ENCODE measurements around the gene ZNF683. TPM values are rescaled to one million over a fixed set of nuclear protein-coding genes. Genes with fewer than 3 reads are reported as not detected.

The ZNF683 gene
- total and polyA plus RNA-seq, 2 donors (not counting 1 experiment from before 2014, with no cell fraction given): not detected

GRCh38 chr1:26362331-26362730 lies 10.2 kb downstream of the ZNF683 start:
- Histone ChIP-seq H3K27me3 (ENCODE audit: control insufficient read depth, insufficient read depth, low read length) (peaks cover 47% of the 10 kb centered on the region), H2AFZ (ENCODE audit: low read length) (no peak overlapping the region), H3K9me3 (ENCODE audit: control insufficient read depth, insufficient read depth, low read depth, low read length) (no peaks in the 10 kb centered on the region)

DNA sequence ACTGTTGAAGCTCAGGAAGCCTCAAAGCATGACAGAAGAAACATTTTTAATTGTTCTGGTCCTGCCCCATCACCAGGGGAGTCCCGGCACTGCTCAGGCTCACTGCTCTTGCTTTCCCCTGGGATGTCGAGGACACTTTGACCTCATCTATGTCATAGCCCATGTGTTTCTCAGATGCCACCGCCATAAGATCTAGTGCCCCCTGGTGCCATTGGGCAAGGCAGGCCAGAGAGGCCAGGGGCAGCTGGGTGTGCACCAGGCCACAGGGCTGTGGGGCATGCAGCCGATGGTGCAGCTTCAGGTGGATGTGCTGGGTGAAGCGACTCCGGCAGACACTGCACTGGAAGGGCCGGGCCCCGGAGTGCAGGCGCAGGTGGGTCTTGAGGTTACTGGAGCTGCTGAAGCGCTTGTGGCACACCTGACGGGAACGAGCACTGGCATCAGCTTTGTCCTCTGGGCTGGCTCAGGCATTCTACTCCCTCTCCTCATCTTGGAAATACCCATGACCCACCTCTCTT lies 10.9 kb downstream of the ZNF683 start:
- H3K36me3 ChIP-seq (ENCODE audit: control insufficient read depth, insufficient read depth, low read length): no peaks in the 10 kb centered on the region
- no peak for DNase-seq (ENCODE audit: low read depth in 2 of 2)
- peaks cover 2% of the 10 kb centered on the region for H3K4me1 ChIP-seq (ENCODE audit: control insufficient read depth, extremely low read depth, insufficient read depth, low read length)
- H4K20me1 ChIP-seq (ENCODE audit: control insufficient read depth, extremely low read depth, insufficient read depth, low read length): no peaks in the 10 kb centered on the region
- H3K9me3 ChIP-seq (ENCODE audit: control insufficient read depth, insufficient read depth, low read depth, low read length): no peaks in the 10 kb centered on the region
- no peak overlapping the region for H3K4me2 ChIP-seq (ENCODE audit: extremely low read depth, insufficient read depth, low read length)
- H3K79me2 ChIP-seq (ENCODE audit: control insufficient read depth, insufficient read depth, low read length): no peaks in the 10 kb centered on the region
- H3K9ac ChIP-seq (ENCODE audit: insufficient read depth, low read length): no peak overlapping the region
- no peak overlapping the region for H2AFZ ChIP-seq (ENCODE audit: low read length)
- TF ChIP-seq CTCF (conservative IDR thresholded peaks at IDR 0.05 in 1 of 2, IDR thresholded peaks at IDR 0.05 in 1 of 2; ENCODE audit: low read depth in 1 of 2, low read length in 2 of 2): no peak
- no peak for TF ChIP-seq EZH2 (IDR thresholded peaks at IDR 0.05; ENCODE audit: low read length, missing control alignments)
- peaks cover 47% of the 10 kb centered on the region for H3K27me3 ChIP-seq (ENCODE audit: control insufficient read depth, insufficient read depth, low read length)
- no peak overlapping the region for H3K4me3 ChIP-seq (replicated peaks in 1 of 4; ENCODE audit: control extremely low read depth in 1 of 4, insufficient read depth in 1 of 4, low read depth in 3 of 4, low read length in 4 of 4)
- no peak overlapping the region for H3K27ac ChIP-seq (ENCODE audit: insufficient read depth, low read length)

More at GRCh38 chr1:26362331-26362730, 10.2 kb downstream of the ZNF683 start:
- Histone ChIP-seq H3K4me3 (replicated peaks in 1 of 4; ENCODE audit: control extremely low read depth in 1 of 4, insufficient read depth in 1 of 4, low read depth in 3 of 4, low read length in 4 of 4) (no peak overlapping the region), H3K27ac (ENCODE audit: insufficient read depth, low read length) (no peak overlapping the region), H3K4me1 (ENCODE audit: control insufficient read depth, extremely low read depth, insufficient read depth, low read length) (peaks cover 2% of the 10 kb centered on the region), H3K36me3 (ENCODE audit: control insufficient read depth, insufficient read depth, low read length) (no peaks in the 10 kb centered on the region), H4K20me1 (ENCODE audit: control insufficient read depth, extremely low read depth, insufficient read depth, low read length) (no peaks in the 10 kb centered on the region), H3K79me2 (ENCODE audit: control insufficient read depth, insufficient read depth, low read length) (no peaks in the 10 kb centered on the region), H3K4me2 (ENCODE audit: extremely low read depth, insufficient read depth, low read length) (no peak overlapping the region), H3K9ac (ENCODE audit: insufficient read depth, low read length) (no peak overlapping the region)
- TF ChIP-seq EZH2 (IDR thresholded peaks at IDR 0.05; ENCODE audit: low read length, missing control alignments) (no peak), CTCF (conservative IDR thresholded peaks at IDR 0.05 in 1 of 2, IDR thresholded peaks at IDR 0.05 in 1 of 2; ENCODE audit: low read depth in 1 of 2, low read length in 2 of 2) (no peak)
- no peak for DNase-seq (ENCODE audit: low read depth in 2 of 2)

DNA sequence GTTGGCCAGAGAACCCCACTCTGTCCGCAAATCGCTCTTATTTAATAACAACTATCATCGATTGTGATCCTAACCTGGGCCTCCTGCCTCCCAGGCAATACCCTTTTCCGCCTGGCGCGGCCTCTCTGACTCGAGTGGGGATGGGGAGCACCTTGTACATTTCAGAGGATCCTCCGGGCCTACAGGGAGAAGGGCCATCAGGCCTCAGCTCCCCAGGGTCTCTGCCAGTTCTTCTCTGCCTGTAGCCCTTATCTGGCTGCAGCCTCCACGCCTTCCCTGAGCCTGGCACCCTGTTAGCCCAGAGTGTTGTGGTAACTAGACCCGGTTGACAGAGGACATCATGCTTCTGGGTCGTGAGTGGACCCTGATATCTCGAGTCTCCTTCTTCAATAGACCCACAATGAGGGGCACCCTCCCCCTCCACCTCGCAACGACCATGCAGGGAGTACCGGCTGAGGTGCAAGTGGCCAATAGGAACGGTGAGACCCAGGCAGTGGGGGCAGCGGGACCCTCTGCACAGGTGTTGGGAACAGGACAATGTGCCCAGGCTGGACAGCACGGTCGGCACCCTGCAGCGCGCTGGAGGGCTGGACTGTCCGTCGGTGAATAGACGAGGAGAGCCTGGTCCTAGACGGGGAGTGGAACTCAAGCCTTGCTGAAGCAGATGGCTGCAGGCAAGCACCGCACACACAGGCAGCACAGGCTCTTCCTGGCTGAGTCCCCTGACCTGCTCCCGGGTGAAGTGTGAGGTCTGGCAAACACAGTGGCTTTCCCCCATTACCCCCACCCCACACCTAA lies 11.5 kb downstream of the ZNF683 start:
- H3K27me3 ChIP-seq (ENCODE audit: control insufficient read depth, insufficient read depth, low read length): peaks cover 51% of the 10 kb centered on the region
- no peak overlapping the region for H2AFZ ChIP-seq (ENCODE audit: low read length)
- H3K4me1 ChIP-seq (ENCODE audit: control insufficient read depth, extremely low read depth, insufficient read depth, low read length): peaks cover 2% of the 10 kb centered on the region
- H3K36me3 ChIP-seq (ENCODE audit: control insufficient read depth, insufficient read depth, low read length): no peaks in the 10 kb centered on the region
- no peak for TF ChIP-seq CTCF (conservative IDR thresholded peaks at IDR 0.05 in 1 of 2, IDR thresholded peaks at IDR 0.05 in 1 of 2; ENCODE audit: low read depth in 1 of 2, low read length in 2 of 2)
- peak; percentile 45 for TF ChIP-seq EZH2 (IDR thresholded peaks at IDR 0.05; ENCODE audit: low read length, missing control alignments)
- H3K4me3 ChIP-seq (replicated peaks in 1 of 4; ENCODE audit: control extremely low read depth in 1 of 4, insufficient read depth in 1 of 4, low read depth in 3 of 4, low read length in 4 of 4): no peak overlapping the region
- H3K9me3 ChIP-seq (ENCODE audit: control insufficient read depth, insufficient read depth, low read depth, low read length): no peaks in the 10 kb centered on the region
- H3K79me2 ChIP-seq (ENCODE audit: control insufficient read depth, insufficient read depth, low read length): no peaks in the 10 kb centered on the region
- no peaks in the 10 kb centered on the region for H4K20me1 ChIP-seq (ENCODE audit: control insufficient read depth, extremely low read depth, insufficient read depth, low read length)
- H3K9ac ChIP-seq (ENCODE audit: insufficient read depth, low read length): no peak overlapping the region
- H3K27ac ChIP-seq (ENCODE audit: insufficient read depth, low read length): no peak overlapping the region
- H3K4me2 ChIP-seq (ENCODE audit: extremely low read depth, insufficient read depth, low read length): no peak overlapping the region
- no peak for DNase-seq (ENCODE audit: low read depth in 2 of 2)

Data from fibroblast of lung (primary cell).